Activated B cell treated with CpG ODN at 0.5 μM for 24 hours (primary cell): ENCODE results near the gene DHX58. TPM values are rescaled to one million over a fixed set of nuclear protein-coding genes. Genes with fewer than 3 reads are reported as not detected.

Experiments used
- ATAC-seq: fragments of 200-7000 bp; cut with Tn5 transposase; one replicate; pipeline ENCODE4 v1.10.0; 2021; ENCODE audit warnings: low read depth, mild to moderate bottlenecking, moderate library complexity
- CTCF ChIA-PET: fragments of 350-600 bp; sonication (Branson Sonifier 250); formaldehyde crosslinking; loops from one replicate; lab custom pipeline; 2021; ENCODE audit warnings: antibody characterized with exemption; lab: Charles Lee
- POLR2A ChIA-PET: fragments of 350-600 bp; sonication (Branson Sonifier 250); formaldehyde crosslinking; loops from one replicate; lab custom pipeline; 2021; ENCODE audit warnings: antibody characterized with exemption; lab: Charles Lee
- DNase-seq: peaks from one replicate; pipeline ENCODE4 v3.0.0; 2022
- H3K27ac Mint-ChIP-seq: one replicate; pipeline ENCODE4 v1.8.0; 2020; ENCODE audit warnings: mixed read lengths
- H3K27me3 Mint-ChIP-seq: one replicate; pipeline ENCODE4 v1.8.0; 2021; ENCODE audit warnings: mixed read lengths
- H3K36me3 Mint-ChIP-seq: one replicate; pipeline ENCODE4 v1.8.0; 2021; ENCODE audit warnings: low read depth, mixed read lengths
- H3K4me1 Mint-ChIP-seq: one replicate; pipeline ENCODE4 v1.8.0; 2021; ENCODE audit warnings: mixed read lengths
- H3K4me3 Mint-ChIP-seq: one replicate; pipeline ENCODE4 v1.8.0; 2020; ENCODE audit warnings: mild to moderate bottlenecking, mixed read lengths
- H3K9me3 Mint-ChIP-seq: one replicate; pipeline ENCODE4 v1.8.0; 2020; ENCODE audit warnings: mixed read lengths
- CTCF ChIP-seq: fragments of 200-600 bp; IDR thresholded peaks from one replicate; pipeline ENCODE4 v1.8.0; 2022; ENCODE audit warnings: antibody characterized with exemption, mild to moderate bottlenecking
- intact Hi-C: fragments of 100-400 bp; cut with micrococcal nuclease; formaldehyde crosslinking; loops from one replicate; pipeline ENCODE4 v1.15.1; 2024
- total RNA-seq: library from RNA; stranded (reverse); gene quantifications from 2 replicates; pipeline ENCODE4 v1.2.3, GENCODE V29; 2022

Gene DHX58
- total RNA-seq, 1 donor from 2014 or later, result 22.4 TPM

GRCh38 chr17:42124256-42124655, 11.7 kb upstream of the DHX58 start:
- Mint-ChIP-seq H3K36me3 (peaks cover 52% of the 10 kb centered on the region), H3K4me1 (peaks cover 14% of the 10 kb centered on the region), H3K9me3 (no peaks in the 10 kb centered on the region), H3K27ac (no peak overlapping the region), H3K4me3 (no peak overlapping the region), H3K27me3 (no peaks in the 10 kb centered on the region)
- DNase-seq (no peak), ATAC-seq (no peak)
- TF ChIP-seq CTCF, result no peak
- CTCF ChIA-PET, result no interaction called here
- intact Hi-C loops, result no loop called here
- POLR2A ChIA-PET, result interaction anchor here (0.7 kb wide), 1 partner anchor 1842 kb away, joined by 6 read pairs; no protein-coding TSS in a partner anchor

GRCh38 chr17:42122371-42123303, 10.1 kb upstream of the DHX58 start, which contains the start of gene HSPB9:
TSS of gene HSPB9 (plus strand) at chr17:42122804. CDS start at chr17:42122851, 47 bp downstream.
- Mint-ChIP-seq H3K9me3 (no peaks in the 10 kb centered on the region), H3K36me3 (peaks cover 44% of the 10 kb centered on the region), H3K4me1 (peaks cover 21% of the 10 kb centered on the region), H3K4me3 (peak within 1 kb of the TSS; percentile 71), H3K27me3 (no peaks in the 10 kb centered on the region), H3K27ac (no peak within 1 kb of the TSS)
- ChIA-PET POLR2A (interaction anchor here (0.6 to 2.2 kb wide), 2 partner anchors 12 to 910 kb away, joined by 6 to 26 read pairs; partner anchors contain the start of gene DHX58), CTCF (interaction anchor here (0.8 to 10.2 kb wide), 2 partner anchors 10 to 160 kb away, joined by 3 to 110 read pairs; partner anchors contain the start of gene CNP)
- no peak for DNase-seq
- no peak for TF ChIP-seq CTCF
- intact Hi-C loops, result no loop called here
- no peak for ATAC-seq

GRCh38 chr17:42120770-42121769, 8.6 kb upstream of the DHX58 start, which contains the start of gene KAT2A:
TSS of gene KAT2A (minus strand) at chr17:42121367. CDS start at chr17:42121304, 63 bp downstream.
- ATAC-seq, result peak; percentile 89
- intact Hi-C loops, result loop anchor here (1.0 to 2.0 kb wide), 3 partner anchors 34 to 202 kb away; partner anchors contain the start of genes ACLY and KCNH4

More at GRCh38 chr17:42120770-42121769, 8.6 kb upstream of the DHX58 start, which contains the start of gene KAT2A:
- POLR2A ChIA-PET, result interaction anchor here (0.6 to 2.2 kb wide), 18 partner anchors 10 to 202 kb away, joined by 3 to 26 read pairs (median 4); partner anchors contain the start of genes ACLY, CNP, DHX58 and DNAJC7
- no peaks in the 10 kb centered on the region for H3K9me3 Mint-ChIP-seq
- DNase-seq, result peak; percentile 76
- H3K27ac Mint-ChIP-seq, result peak within 1 kb of the TSS; percentile 30
- H3K27me3 Mint-ChIP-seq, result no peaks in the 10 kb centered on the region
- no peak for TF ChIP-seq CTCF
- H3K36me3 Mint-ChIP-seq, result peaks cover 39% of the 10 kb centered on the region
- H3K4me1 Mint-ChIP-seq, result peaks cover 32% of the 10 kb centered on the region
- CTCF ChIA-PET, result interaction anchor here (0.7 to 10.2 kb wide), 6 partner anchors 11 to 158 kb away, joined by 3 to 110 read pairs (median 6); partner anchors contain the start of genes CNP, DNAJC7, KCNH4 and NKIRAS2
- peak within 1 kb of the TSS; percentile 71 for H3K4me3 Mint-ChIP-seq
